Measurements from ENCODE around the gene ZNF83. TPM values are rescaled to one million over a fixed set of nuclear protein-coding genes. Genes with fewer than 3 reads are reported as not detected.
"Not testable (repeated sequence)": the region's sequence is repeated elsewhere in the genome, so short reads cannot be mapped to it uniquely, and the experiment has no call there.

ZNF83 gene
- total RNA-seq, 4 donors from 2014 or later, result 40.6 to 481 (median 100) TPM

GRCh38 chr19:52646571-52647217 lies 8.5 kb upstream of the ZNF83 start:
- H3K36me3 ChIP-seq, result no peaks in the 10 kb centered on the region
- H3K27ac ChIP-seq, result no peak overlapping the region
- no peaks in the 10 kb centered on the region for H3K27me3 ChIP-seq
- intact Hi-C loops (cut with DNase I; ENCODE audit: low total_unique reads), result no loop called here
- DNase-seq, result no peak
- no peaks in the 10 kb centered on the region for H3K4me1 ChIP-seq
- peaks cover 0 to 7% of the 10 kb centered on the region in 2 donors for H3K9me3 ChIP-seq
- H3K4me3 ChIP-seq, result no peak overlapping the region
- TF ChIP-seq POLR2A (IDR thresholded peaks at IDR 0.05), result no peak
- TF ChIP-seq, protein P1, sequence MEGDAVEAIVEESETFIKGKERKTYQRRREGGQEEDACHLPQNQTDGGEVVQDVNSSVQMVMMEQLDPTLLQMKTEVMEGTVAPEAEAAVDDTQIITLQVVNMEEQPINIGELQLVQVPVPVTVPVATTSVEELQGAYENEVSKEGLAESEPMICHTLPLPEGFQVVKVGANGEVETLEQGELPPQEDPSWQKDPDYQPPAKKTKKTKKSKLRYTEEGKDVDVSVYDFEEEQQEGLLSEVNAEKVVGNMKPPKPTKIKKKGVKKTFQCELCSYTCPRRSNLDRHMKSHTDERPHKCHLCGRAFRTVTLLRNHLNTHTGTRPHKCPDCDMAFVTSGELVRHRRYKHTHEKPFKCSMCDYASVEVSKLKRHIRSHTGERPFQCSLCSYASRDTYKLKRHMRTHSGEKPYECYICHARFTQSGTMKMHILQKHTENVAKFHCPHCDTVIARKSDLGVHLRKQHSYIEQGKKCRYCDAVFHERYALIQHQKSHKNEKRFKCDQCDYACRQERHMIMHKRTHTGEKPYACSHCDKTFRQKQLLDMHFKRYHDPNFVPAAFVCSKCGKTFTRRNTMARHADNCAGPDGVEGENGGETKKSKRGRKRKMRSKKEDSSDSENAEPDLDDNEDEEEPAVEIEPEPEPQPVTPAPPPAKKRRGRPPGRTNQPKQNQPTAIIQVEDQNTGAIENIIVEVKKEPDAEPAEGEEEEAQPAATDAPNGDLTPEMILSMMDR (IDR thresholded peaks at IDR 0.05), result no peak

- no peak for DNase-seq
- no peaks in the 10 kb centered on the region for H3K9me3 ChIP-seq
- no peak overlapping the region for H3K4me3 ChIP-seq
- intact Hi-C loops (cut with DNase I; ENCODE audit: low total_unique reads), result no loop called here
- no peaks in the 10 kb centered on the region for H3K36me3 ChIP-seq
- H3K4me1 ChIP-seq, result no peaks in the 10 kb centered on the region
- H3K27ac ChIP-seq, result no peak overlapping the region
- H3K27me3 ChIP-seq, result no peaks in the 10 kb centered on the region
- no peak for TF ChIP-seq POLR2A (IDR thresholded peaks at IDR 0.05)
- TF ChIP-seq, protein P1 (IDR thresholded peaks at IDR 0.05), result no peak
These were observed 2.8 kb upstream of the ZNF83 start for GRCh38 chr19:52640916-52641315.

DNA sequence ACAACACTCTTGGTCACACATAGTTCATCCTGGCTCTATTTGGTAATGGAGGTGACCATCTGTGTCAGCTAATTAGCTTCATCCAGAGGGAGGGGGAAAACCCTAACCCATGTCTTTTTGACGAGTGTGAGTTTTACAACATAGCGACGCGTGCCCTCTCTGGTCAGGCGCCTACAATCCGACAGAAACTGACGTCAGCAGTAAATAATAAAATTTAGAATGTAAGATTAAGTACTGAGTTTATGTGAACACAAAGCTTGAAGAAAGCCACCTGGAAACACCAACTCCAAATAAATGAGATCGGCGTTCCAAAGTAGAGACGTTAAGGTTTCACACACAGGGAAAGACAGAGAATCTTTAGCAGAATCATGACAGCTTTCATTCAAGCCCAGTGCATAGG lies 1.8 kb upstream of the ZNF83 start:
- DNase-seq, result no peak
- Histone ChIP-seq H3K4me3 (no peak overlapping the region), H3K27me3 (no peaks in the 10 kb centered on the region), H3K4me1 (no peaks in the 10 kb centered on the region), H3K27ac (no peak overlapping the region), H3K36me3 (no peaks in the 10 kb centered on the region), H3K9me3 (no peaks in the 10 kb centered on the region)
- intact Hi-C loops (cut with DNase I; ENCODE audit: low total_unique reads), result loop anchor here (5.0 kb wide), 1 partner anchor 243 kb away; the partner anchor contains the start of gene ZNF528
- TF ChIP-seq, protein P1 (IDR thresholded peaks at IDR 0.05), result no peak
- TF ChIP-seq POLR2A (IDR thresholded peaks at IDR 0.05), result no peak

DNA sequence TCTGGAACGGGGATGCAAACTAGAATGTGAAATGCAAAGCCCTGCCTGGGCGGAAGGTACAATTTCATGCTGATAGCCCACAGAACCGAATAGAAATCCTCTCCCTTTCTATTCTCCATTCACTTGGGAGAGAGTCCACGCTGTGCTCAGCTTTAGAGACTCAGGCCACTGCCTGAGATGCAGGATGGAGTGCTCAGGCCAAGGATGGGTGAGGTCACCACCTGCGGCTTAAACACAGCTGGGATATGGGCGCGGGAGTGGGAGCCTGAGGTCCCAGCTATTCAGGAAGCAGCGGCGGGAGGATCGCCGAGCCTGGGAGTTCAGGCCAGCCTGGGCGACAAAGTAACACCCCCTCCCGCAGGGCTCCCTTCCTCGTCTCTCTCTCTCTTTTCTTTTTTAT lies 446 bp upstream of the ZNF83 start:
- H3K27ac ChIP-seq, result peak overlapping the region; percentile 83 to 85
- intact Hi-C loops (cut with DNase I; ENCODE audit: low total_unique reads), result loop anchor here (5.0 kb wide), 1 partner anchor 241 kb away; the partner anchor contains the start of gene ZNF528
- H3K36me3 ChIP-seq, result no peaks in the 10 kb centered on the region
- peak overlapping the region; percentile 66 to 68 for H3K4me3 ChIP-seq
- no peaks in the 10 kb centered on the region for H3K9me3 ChIP-seq
- H3K4me1 ChIP-seq, result no peaks in the 10 kb centered on the region
- TF ChIP-seq, protein P1 (IDR thresholded peaks at IDR 0.05), result no peak
- no peak for TF ChIP-seq POLR2A (IDR thresholded peaks at IDR 0.05)
- H3K27me3 ChIP-seq, result no peaks in the 10 kb centered on the region
- peak in 1 of 2 donors; percentile 43 for DNase-seq

DNA sequence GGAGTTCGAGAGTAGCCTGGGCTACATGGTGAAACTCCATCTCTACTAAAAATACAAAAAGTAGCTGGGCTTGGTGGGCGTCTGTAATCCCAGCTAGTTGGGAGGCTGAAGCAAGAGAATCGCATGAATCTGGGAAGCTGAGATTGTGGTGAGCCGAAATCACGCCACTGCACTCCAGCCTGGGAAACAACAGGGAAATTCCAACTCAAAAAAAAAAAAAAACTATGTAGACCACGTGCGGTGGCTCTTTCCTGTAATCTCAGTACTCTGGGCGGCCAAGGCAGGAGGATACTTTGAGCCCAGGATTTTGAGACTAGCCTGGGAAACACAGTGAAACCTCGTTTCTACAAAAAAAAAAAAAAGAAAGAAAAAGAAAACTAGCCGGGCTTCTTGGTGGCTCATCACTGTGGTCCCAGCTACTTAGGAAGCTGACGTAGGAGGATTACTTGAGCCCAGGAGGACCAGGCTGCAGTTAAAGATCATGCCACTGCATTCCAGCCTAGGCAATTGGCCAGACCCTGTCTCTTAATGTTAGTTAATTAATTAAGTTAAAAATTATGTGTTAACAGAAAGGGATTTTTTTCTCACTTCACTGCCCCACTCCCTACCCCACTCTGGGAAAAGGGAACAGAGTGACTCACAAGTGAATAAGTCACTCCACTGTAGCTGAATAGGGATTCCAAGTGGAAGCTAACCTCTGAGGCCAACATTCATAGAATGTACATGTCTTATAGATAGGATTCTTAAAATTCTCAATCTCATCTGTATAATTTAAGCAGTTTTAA lies 2.2 kb downstream of the ZNF83 start:
- TF ChIP-seq, protein P1 (IDR thresholded peaks at IDR 0.05), result no peak
- TF ChIP-seq POLR2A (IDR thresholded peaks at IDR 0.05), result no peak
- intact Hi-C loops (cut with DNase I; ENCODE audit: low total_unique reads), result loop anchor here (5.0 kb wide), 1 partner anchor 239 kb away; the partner anchor contains the start of gene ZNF528
- no peaks in the 10 kb centered on the region for H3K9me3 ChIP-seq
- no peaks in the 10 kb centered on the region for H3K36me3 ChIP-seq
- H3K27me3 ChIP-seq, result no peaks in the 10 kb centered on the region
- DNase-seq, result no peak
- no peak overlapping the region for H3K4me3 ChIP-seq
- H3K27ac ChIP-seq, result no peak overlapping the region
- H3K4me1 ChIP-seq, result no peaks in the 10 kb centered on the region

DNA sequence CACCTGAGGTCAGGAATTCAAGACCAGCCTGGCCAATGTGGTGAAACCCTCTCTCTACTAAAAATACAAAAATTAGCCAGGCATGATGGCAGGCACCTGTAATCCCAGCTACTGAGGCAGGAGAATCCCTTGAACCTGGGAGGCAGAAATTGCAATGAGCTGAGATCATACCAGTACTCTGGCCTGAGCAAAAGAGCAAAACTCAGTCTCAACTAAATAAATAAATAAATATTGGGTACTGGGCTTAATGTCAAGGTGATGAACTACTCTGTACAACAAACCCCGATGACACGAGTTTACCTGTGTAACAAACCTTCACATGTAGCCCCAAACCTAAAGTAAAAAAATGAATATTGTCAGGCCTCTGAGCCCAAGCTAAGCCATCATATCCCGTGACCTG lies 10.7 kb downstream of the ZNF83 start:
- DNase-seq; H3K27me3 ChIP-seq; H3K4me3 ChIP-seq; intact Hi-C loops (cut with DNase I; ENCODE audit: low total_unique reads); H3K4me1 ChIP-seq; H3K36me3 ChIP-seq; H3K27ac ChIP-seq; H3K9me3 ChIP-seq: not testable (repeated sequence)
